ENCODE measurements around the gene ZNF605.
"Not testable (repeated sequence)": the region's sequence is repeated elsewhere in the genome, so short reads cannot be mapped to it uniquely, and the experiment has no call there.

Gene ZNF605

GRCh38 chr12:132907216-132907615 is 48.9 kb downstream of the ZNF605 start:
- no peak for DNase-seq (ENCODE audit: low read depth)

GRCh38 chr12:132904718-132905328 is 51.3 kb downstream of the ZNF605 start:
- peak; percentile 82 for DNase-seq (ENCODE audit: low read depth)

DNA sequence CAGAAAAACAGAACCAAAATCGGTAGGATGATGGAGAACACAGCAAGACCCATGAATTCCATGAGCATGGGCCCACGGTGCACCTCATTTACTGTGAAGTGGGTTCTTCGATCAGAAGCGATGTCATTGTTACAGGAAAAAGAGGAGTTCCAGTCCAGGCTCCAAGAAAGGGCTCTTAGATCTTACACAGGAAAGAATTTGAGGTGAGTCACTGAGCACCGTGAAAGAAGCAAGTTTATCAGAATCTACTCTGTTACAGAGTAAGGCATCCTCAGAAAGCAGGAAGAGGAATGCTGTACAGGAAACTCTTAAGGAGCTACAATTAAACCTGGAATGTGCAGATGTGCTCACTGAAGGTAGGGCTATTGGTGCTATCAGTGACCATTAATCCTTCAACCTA is 57.1 kb downstream of the ZNF605 start:
- no peak for DNase-seq (ENCODE audit: low read depth)

GRCh38 chr12:132888852-132889251 is 67.3 kb downstream of the ZNF605 start:
- DNase-seq (ENCODE audit: low read depth), result no peak

- peak; percentile 78 for DNase-seq (ENCODE audit: low read depth)
These were observed 68.4 kb downstream of the ZNF605 start, which contains the start of gene CHFR for GRCh38 chr12:132887513-132888351. Gene CHFR (minus strand): TSS chr12:132887605. CDS start chr12:132887328, 277 bp downstream.

DNA sequence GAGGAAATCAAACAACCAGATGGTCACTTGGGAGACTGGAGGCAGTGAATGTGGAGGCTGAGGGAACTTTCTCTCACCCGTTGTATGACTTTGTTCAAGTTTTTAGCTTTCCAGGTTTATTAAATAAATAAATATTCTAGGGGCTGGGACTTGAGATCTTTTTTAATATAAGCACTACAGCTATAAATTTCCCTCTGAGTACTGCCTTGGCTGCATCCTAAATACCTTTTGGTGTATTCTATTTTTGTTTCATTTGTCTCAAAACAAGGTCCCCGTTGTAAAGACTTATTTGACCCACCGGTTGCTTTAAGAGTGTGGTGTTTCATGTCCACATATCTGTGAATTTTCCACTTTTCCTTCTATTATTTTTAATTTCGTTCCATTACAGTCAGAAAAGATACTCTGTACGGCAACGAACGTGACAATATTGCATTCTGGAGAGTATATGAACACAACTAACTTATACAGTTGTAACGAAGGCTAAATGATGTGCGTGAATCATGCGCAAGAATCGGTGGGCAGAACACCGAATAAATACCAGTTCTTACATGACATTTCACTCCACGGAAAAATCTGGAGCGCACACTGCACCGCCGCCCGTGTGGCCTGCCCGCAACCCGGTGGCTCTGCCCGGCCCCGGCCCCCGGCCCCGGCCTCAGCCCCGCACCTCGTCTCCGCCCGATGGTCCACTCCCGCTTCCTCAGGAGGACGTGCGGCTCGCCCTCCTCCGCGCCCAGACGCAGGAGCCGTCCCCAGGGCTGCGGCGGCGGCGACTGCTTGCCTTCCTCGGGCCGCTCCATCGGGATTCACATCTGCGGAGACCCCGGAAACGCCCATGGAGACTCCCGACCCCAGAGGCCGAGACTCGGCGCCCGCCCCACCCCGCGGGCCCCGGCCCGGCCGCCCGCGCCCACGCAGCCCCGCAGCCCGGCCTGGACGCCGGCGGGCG is 69.3 kb downstream of the ZNF605 start:
- no peak for DNase-seq (ENCODE audit: low read depth)

DNA sequence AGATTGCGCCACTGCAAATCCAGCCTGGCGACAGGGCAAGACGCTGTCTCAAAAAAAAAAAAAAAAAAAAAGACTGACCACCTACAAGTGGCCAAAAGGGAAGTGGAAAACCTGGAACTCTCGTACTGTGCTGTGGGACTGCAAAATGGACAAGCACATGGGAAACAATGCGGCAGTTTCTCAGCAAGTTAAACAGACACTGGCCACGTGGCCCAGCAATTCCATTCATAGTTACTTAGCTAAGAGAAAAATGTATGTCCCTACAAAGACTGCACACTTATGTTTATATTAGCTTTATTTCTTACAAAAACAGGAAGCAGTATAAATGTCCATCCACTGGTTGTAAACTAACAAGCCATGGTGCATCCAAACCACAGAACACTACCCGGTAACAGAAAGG is 74.3 kb downstream of the ZNF605 start:
- DNase-seq (ENCODE audit: low read depth), result no peak

DNA sequence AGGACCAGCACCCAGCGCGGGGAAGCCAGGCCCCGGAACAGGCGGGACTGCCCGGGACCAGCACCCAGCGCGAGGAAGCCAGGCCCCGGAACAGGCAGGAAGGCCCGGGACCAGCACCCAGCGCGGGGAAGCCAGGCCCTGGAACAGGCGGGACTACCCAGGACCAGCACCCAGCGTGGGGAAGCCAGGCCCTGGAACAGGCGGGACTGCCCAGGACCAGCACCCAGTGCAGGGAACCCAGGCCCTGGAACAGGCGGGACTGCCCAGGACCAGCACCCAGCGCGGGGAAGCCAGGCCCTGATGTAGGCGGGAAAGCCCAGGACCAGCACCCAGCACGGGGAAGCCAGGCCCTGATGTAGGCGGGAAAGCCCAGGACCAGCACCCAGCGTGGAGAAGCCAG is 81.5 kb downstream of the ZNF605 start:
- not testable (repeated sequence) for DNase-seq (ENCODE audit: low read depth)

- DNase-seq (ENCODE audit: low read depth), result no peak
These were observed 81.9 kb downstream of the ZNF605 start for GRCh38 chr12:132874175-132874574.

DNA sequence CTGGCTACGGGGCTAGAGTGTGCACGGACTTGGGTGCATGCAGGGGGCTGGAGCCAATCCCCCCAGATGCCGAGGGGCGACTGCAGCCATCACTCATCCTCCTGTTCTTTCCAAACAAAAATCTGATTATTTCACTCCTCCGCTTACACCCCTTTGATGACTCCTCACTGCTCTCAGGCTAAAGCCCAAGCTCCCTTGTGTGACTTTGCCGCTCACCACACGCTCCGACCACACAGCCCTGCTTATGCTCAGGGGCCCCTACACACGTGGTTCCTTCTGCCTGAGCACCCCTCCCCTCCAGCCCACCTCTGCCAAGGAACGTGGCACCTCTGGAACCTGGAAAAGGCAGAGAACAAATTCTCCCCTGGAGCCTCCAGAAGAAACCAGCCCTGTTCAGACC is 82.4 kb downstream of the ZNF605 start:
- no peak for DNase-seq (ENCODE audit: low read depth)

- DNase-seq (ENCODE audit: low read depth), result no peak
These were observed 83.1 kb downstream of the ZNF605 start for GRCh38 chr12:132872975-132873421.

DNA sequence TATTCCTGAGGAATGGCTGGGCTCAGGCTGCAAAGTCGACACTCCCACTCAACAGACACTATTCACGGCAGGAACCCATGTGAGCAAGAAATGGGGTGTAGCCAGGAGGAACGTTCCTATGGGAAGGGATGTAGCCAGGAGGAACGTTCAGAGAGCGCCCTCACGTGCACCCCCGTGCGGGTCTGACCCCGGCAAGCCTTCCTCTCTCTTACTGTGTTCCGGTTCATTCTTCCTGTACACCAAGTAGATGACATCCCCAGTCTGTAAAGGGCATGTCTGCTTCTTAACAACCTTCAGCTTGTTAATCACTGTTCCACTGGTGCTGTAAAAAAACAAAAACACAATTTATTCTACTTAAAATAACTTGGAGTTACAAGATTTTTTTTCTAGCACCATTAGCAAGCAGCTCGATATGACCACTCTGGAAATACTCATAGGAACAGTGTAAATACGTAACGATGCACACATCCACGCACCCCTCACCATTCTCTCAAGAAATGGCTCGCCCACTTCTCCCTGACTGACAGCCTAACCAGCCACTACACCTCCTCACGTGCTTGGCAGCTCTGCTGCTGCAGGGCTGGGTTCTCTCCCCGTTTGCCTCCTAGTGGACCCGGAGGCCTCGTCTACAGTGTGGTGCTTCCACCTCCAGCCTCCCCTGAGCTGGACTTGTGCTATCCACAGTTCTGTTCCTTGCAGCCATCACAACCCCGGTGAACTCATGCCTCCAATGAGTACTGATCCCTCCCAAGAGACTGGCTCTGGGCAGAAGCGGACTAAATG is 83.8 kb downstream of the ZNF605 start:
- DNase-seq (ENCODE audit: low read depth), result no peak

- DNase-seq (ENCODE audit: low read depth), result no peak
These were observed 86.6 kb downstream of the ZNF605 start for GRCh38 chr12:132869551-132869950.
